Stomach (tissue), 9 donors: Measurements from ENCODE around the gene TRERF1. TPM values are rescaled to one million over a fixed set of nuclear protein-coding genes. Genes with fewer than 3 reads are reported as not detected.

Experiments used
- DNase-seq, 2 donors: peaks; one replicate each; pipeline versions ENCODE4 v3.0.0 to v3.0.0-alpha.2; 2013 to 2019
- H3K27ac ChIP-seq, 5 donors: fragments of 200-600 bp in 4 of 5; sonication (generic) in 4 of 5; one replicate each; pipeline ENCODE4 v1.5.1; 2013 to 2019; ENCODE audit warnings: mild to moderate bottlenecking in 1 of 5, moderate library complexity in 1 of 5
- H3K27me3 ChIP-seq, 3 donors: fragments of 200-600 bp; sonication (generic); one replicate each; pipeline ENCODE4 v1.5.1; 2017 to 2019; ENCODE audit warnings: mixed run types in 1 of 3
- H3K36me3 ChIP-seq, 4 donors: fragments of 200-600 bp; sonication (generic); 1 replicate in 3 of 4; 2 replicates in 1 of 4; pipeline ENCODE4 v1.5.1; 2016 to 2019
- H3K4me1 ChIP-seq, 4 donors: fragments of 200-600 bp; sonication (generic); one replicate each; pipeline ENCODE4 v1.5.1; 2016 to 2019
- H3K4me3 ChIP-seq, 4 donors: fragments of 200-600 bp; sonication (generic) in 3 of 4; one replicate each; pipeline ENCODE4 v1.5.1; 2016 to 2019; ENCODE audit warnings: mild to moderate bottlenecking in 1 of 4
- H3K9me3 ChIP-seq, 4 donors: fragments of 200-600 bp; sonication (generic); one replicate each; pipeline ENCODE4 v1.5.1; 2016 to 2019
- CTCF ChIP-seq, 7 experiments: fragments of 450-650 bp in 4 of 7; fragments of 200-600 bp in 3 of 7; sonication (generic) in 3 of 7; IDR thresholded peaks; one replicate each; pipeline ENCODE4 v1.5.1; 2016 to 2019; ENCODE audit warnings: antibody characterized with exemption in 7 of 7, control low read depth in 2 of 7, mild to moderate bottlenecking in 1 of 7
- EP300 ChIP-seq: sonication (generic); formaldehyde crosslinking; IDR thresholded peaks from one replicate; pipeline ENCODE4 v1.6.1; 2017; ENCODE audit warnings: antibody characterized with exemption
- POLR2A ChIP-seq, 4 donors: fragments of 450-650 bp; IDR thresholded peaks; one replicate each; pipeline ENCODE4 v1.6.1; 2016; ENCODE audit warnings: antibody characterized with exemption in 4 of 4, control low read depth in 2 of 4, mild to moderate bottlenecking in 1 of 4, moderate library complexity in 1 of 4
- POLR2AphosphoS5 ChIP-seq, 3 donors: sonication (generic); formaldehyde crosslinking; IDR thresholded peaks; one replicate each; pipeline ENCODE4 v1.6.1; 2016; ENCODE audit warnings: antibody characterized with exemption in 3 of 3
- WGBS, 5 donors: extraction: QIAGEN DNeasy Blood & Tissue Kit in 3 of 5; methylation state at CpG; one replicate each; pipeline versions ENCODE4 v1.1.5 to v1.1.7; 2013 to 2018; 5-methylcytosine and 5-hydroxymethylcytosine counted together
- intact Hi-C: fragments of 100-400 bp; cut with DNase I; formaldehyde crosslinking; loops from one replicate; pipeline ENCODE4 v1.15.1; 2023; ENCODE audit warnings: low total_unique reads
- polyA plus RNA-seq, 3 donors: library from polyadenylated mRNA; stranded (reverse); fragments of 200-250 nt; gene quantifications; one replicate each; pipeline ENCODE4 v1.2.3, GENCODE V29; 2013
- total RNA-seq, 5 donors: library from RNA; depleted of rRNA; stranded (reverse); fragments of >200 nt; gene quantifications; one replicate each; pipeline versions ENCODE4 v1.1.0 to v1.2.3, GENCODE V29; 2014 to 2016
- donor health status: healthy with polysubstance abuse.
- donor health status: Bipolar disorder and iron deficiency.
- donor health status: healthy.

Gene TRERF1
- total and polyA plus RNA-seq, 8 donors: 2.1 to 8.1 (median 4.9) TPM

- WGBS, 5 donors: 75 to 83% (median 80%) methylated on average over 6 of the region's 6 CpGs
- no peaks in the 10 kb centered on the region for H3K36me3 ChIP-seq
- no peak overlapping the region for H3K4me3 ChIP-seq
- no peaks in the 10 kb centered on the region for H3K27me3 ChIP-seq
- no peak for TF ChIP-seq CTCF (IDR thresholded peaks at IDR 0.05)
- no peak for TF ChIP-seq POLR2AphosphoS5 (IDR thresholded peaks at IDR 0.05)
- intact Hi-C loops: no loop called here
- peaks cover 0 to 35% (median 9%) of the 10 kb centered on the region in 4 donors for H3K4me1 ChIP-seq
- H3K27ac ChIP-seq: peak overlapping the region in 1 of 5 donors; percentile 26
- no peaks in the 10 kb centered on the region for H3K9me3 ChIP-seq
- no peak for DNase-seq
These were observed 40.3 kb downstream of the TRERF1 start for GRCh38 chr6:42411406-42411805.

GRCh38 chr6:42410861-42411260 is 40.9 kb downstream of the TRERF1 start:
- H3K36me3 ChIP-seq: no peaks in the 10 kb centered on the region
- H3K9me3 ChIP-seq: no peaks in the 10 kb centered on the region
- intact Hi-C loops: no loop called here
- no peak overlapping the region for H3K4me3 ChIP-seq
- H3K27ac ChIP-seq: no peak overlapping the region
- no peak for TF ChIP-seq EP300
- no peak for TF ChIP-seq POLR2AphosphoS5 (IDR thresholded peaks at IDR 0.05)
- TF ChIP-seq POLR2A (IDR thresholded peaks at IDR 0.05): no peak
- no peak for TF ChIP-seq CTCF (IDR thresholded peaks at IDR 0.05)
- no peak for DNase-seq
- H3K27me3 ChIP-seq: no peaks in the 10 kb centered on the region
- WGBS, 5 donors: 38 to 80% (median 64%) methylated on average over 1 of the region's 1 CpG
- peaks cover 0 to 35% (median 11%) of the 10 kb centered on the region in 4 donors for H3K4me1 ChIP-seq

GRCh38 chr6:42409581-42409980 is 42.1 kb downstream of the TRERF1 start:
- Histone ChIP-seq H3K27me3 (no peaks in the 10 kb centered on the region), H3K9me3 (no peaks in the 10 kb centered on the region), H3K4me1 (peaks cover 5 to 48% (median 18%) of the 10 kb centered on the region in 4 donors), H3K4me3 (no peak overlapping the region), H3K36me3 (no peaks in the 10 kb centered on the region), H3K27ac (no peak overlapping the region)
- 25 to 61% (median 43%) methylated on average over 2 of the region's 2 CpGs for WGBS, 5 donors
- no peak for DNase-seq
- intact Hi-C loops: no loop called here
- TF ChIP-seq EP300 (no peak), CTCF (IDR thresholded peaks at IDR 0.05) (no peak), POLR2AphosphoS5 (IDR thresholded peaks at IDR 0.05) (no peak), POLR2A (IDR thresholded peaks at IDR 0.05) (no peak)

- intact Hi-C loops: no loop called here
- H3K4me1 ChIP-seq: peaks cover 17 to 70% (median 31%) of the 10 kb centered on the region in 4 donors
These were observed 44.3 kb downstream of the TRERF1 start for GRCh38 chr6:42407379-42407778.

More at GRCh38 chr6:42407379-42407778, 44.3 kb downstream of the TRERF1 start:
- DNase-seq: no peak
- TF ChIP-seq EP300 (no peak), POLR2A (IDR thresholded peaks at IDR 0.05) (no peak), CTCF (IDR thresholded peaks at IDR 0.05) (no peak), POLR2AphosphoS5 (IDR thresholded peaks at IDR 0.05) (no peak)
- Histone ChIP-seq H3K27me3 (no peaks in the 10 kb centered on the region), H3K36me3 (no peaks in the 10 kb centered on the region), H3K27ac (peak overlapping the region in 3 of 5 donors; percentile 4 to 31 (median 24)), H3K9me3 (no peaks in the 10 kb centered on the region), H3K4me3 (no peak overlapping the region)
- WGBS, 5 donors: 62 to 82% (median 78%) methylated on average over 8 of the region's 8 CpGs
